Measurements from ENCODE around the gene PRKAR1B.

The PRKAR1B gene

DNA sequence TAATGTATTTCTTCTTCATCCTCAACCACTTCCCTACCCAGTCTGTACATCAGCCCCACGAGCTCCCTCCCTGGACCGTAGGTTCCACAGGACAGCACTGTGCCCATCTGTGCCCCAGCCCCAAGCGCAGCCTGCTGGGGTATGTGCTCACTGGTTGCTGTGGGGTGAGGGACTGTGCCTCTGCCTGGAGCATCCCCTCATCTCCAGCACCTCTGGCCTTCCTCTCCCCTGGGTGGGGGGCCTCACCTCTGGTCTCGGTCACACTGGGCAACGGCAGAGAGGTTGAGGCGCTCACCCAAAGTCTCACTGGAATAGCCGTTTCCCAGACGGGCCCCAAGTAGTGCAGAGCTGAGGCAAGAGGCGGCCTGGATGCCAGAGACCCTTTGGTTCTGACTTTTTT, 1.5 kb upstream of the PRKAR1B start:
- no peak for DNase-seq (ENCODE audit: low read depth)
- peak overlapping the region; percentile 65; the same call in 1 of the 2 replicates for H3K4me3 ChIP-seq (ENCODE audit: low read length)
- TF ChIP-seq, protein P1, sequence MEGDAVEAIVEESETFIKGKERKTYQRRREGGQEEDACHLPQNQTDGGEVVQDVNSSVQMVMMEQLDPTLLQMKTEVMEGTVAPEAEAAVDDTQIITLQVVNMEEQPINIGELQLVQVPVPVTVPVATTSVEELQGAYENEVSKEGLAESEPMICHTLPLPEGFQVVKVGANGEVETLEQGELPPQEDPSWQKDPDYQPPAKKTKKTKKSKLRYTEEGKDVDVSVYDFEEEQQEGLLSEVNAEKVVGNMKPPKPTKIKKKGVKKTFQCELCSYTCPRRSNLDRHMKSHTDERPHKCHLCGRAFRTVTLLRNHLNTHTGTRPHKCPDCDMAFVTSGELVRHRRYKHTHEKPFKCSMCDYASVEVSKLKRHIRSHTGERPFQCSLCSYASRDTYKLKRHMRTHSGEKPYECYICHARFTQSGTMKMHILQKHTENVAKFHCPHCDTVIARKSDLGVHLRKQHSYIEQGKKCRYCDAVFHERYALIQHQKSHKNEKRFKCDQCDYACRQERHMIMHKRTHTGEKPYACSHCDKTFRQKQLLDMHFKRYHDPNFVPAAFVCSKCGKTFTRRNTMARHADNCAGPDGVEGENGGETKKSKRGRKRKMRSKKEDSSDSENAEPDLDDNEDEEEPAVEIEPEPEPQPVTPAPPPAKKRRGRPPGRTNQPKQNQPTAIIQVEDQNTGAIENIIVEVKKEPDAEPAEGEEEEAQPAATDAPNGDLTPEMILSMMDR (conservative IDR thresholded peaks at IDR 0.05; ENCODE audit: low read length): no peak

DNA sequence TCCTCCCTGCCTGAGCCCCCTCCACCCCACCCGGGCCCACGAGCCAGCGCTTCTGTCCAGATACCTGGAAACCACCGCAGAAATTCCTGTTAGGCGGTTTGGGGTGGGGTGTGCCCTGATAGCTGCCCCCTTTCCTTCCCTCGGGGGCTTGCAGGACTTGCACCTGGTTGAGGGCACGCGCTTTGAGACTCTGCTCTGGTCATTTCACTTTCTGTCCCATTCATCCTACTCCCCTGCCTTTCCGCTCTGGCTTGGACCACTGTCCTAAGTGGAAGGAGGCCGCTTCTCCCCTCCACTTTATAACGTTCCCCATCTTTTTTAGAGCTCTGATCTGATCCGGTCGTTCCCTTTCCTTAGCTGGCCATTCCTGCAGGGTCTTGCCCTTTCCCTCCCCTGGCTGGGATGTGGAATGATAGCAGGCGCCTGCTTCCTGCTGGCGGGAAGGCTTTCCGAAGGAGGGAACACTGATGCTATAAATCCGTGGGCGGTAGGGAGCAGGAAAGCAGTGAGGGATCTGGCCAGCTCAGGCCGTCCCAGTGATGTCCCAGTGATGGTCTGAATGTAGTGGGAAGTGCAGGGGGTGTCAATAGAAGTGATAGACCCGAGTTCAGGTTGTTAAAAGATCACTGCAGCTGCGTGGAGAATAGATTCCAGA, 852 bp upstream of the PRKAR1B start:
- peak overlapping the region; percentile 65 for H3K4me3 ChIP-seq (ENCODE audit: low read length)
- TF ChIP-seq, protein P1 (conservative IDR thresholded peaks at IDR 0.05; ENCODE audit: low read length): 0 out of 2 replicates have a peak, but pooled peaks have one; percentile 7
- DNase-seq (ENCODE audit: low read depth): peak; percentile 13

DNA sequence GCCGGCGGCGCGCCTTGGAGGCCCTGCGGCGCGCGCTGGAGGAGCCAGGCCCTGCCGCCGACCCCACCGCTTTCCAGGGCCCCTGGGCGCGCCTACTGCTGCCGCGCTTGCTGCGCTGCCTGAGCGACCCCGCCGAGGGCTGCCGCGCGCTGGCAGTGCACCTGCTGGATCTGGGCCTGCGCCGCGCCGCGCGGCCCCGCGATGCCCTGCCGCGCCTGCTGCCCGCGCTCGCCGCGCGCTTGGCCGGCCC, 302 bp downstream of the PRKAR1B start:
- TF ChIP-seq, protein P1 (conservative IDR thresholded peaks at IDR 0.05; ENCODE audit: low read length): no peak

DNA sequence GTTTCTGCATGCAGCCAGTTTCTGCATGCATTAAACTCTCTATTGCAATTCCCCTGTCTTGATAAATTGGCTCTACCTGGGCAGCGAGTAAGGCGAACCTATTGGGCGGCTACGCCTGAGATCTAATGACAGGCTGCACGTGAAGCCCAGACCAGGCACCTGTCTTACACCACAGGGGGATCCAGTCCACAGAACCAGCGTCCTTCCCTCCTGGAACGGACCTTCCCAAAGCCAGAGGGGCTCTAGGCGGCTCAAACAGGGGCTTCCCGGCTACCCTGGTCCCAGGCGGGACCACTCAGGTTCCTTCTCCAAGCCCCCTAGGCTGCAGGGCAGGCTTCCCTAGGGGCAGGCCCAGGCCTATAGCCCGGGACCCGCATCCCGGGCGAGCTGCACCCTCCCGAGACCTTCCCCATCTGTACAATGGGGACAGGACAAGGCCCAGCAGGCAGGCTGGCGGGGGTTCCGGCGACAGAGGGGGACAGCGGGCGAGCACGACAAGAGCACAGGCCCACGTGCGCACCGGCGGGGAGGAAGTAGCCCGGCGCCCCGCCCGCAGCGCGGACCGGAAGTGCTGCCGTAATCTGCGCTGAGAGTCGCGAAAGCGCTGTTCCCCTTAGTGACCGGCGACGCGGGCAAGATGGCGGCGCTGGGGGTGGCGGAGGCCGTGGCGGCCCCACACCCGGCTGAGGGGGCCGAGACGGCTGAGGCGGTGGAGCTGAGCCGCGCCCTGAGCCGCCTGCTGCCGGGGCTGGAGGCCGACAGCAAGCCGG, 812 bp downstream of the PRKAR1B start, which contains the start of gene DNAAF5:
TSS of gene DNAAF5 (plus strand) at position 616 of the 770 bp plus-strand sequence. CDS start at position 638, 22 bp downstream.
- DNase-seq (ENCODE audit: low read depth): peak; percentile 80
- peak within 1 kb of the TSS; percentile 65 for H3K4me3 ChIP-seq (ENCODE audit: low read length)
- TF ChIP-seq, protein P1 (conservative IDR thresholded peaks at IDR 0.05; ENCODE audit: low read length): no peak

More for the DNA sequence above, 302 bp downstream of the PRKAR1B start:
- no peak for DNase-seq (ENCODE audit: low read depth)
- H3K4me3 ChIP-seq (ENCODE audit: low read length): peak overlapping the region; percentile 65

DNA sequence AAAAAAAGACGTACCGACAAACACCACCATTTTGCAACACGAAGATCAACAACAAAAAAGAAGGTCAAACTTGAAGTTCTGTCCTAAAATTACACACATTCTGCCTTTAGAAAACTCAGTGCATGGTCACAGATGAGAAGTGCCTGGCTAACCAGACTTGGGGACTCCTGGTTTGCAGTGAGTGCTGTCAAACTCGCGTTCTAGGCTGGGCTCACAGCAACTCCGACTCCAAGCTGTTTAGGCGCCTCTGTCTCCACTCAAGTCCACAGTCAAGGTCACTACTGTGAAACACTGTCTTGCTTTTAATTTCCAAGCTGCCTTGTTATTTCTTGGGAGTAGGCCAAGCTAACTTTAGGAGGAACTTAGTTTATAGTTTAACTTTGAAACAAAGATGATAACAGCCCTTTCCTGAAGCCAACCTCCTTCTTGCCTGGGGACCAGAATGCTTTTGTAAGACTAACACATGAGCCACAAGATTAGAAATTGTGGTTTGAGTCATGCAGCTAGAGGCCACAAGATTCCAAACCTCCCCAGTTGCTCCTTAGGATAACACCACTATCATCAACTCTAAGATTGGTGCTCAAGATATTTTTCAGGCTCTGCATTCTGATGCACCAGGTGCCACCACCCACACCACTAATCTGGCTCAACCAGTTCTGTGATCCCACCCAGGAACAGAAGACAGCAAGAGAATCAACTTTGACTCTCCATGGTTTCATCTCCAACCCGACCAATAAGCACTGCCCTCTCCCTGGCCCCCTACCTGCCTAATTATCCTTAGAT, 1.7 kb downstream of the PRKAR1B start:
- H3K4me3 ChIP-seq (ENCODE audit: low read length): peak overlapping the region; percentile 65; the same call in 1 of the 2 replicates
- TF ChIP-seq, protein P1 (conservative IDR thresholded peaks at IDR 0.05; ENCODE audit: low read length): no peak

DNA sequence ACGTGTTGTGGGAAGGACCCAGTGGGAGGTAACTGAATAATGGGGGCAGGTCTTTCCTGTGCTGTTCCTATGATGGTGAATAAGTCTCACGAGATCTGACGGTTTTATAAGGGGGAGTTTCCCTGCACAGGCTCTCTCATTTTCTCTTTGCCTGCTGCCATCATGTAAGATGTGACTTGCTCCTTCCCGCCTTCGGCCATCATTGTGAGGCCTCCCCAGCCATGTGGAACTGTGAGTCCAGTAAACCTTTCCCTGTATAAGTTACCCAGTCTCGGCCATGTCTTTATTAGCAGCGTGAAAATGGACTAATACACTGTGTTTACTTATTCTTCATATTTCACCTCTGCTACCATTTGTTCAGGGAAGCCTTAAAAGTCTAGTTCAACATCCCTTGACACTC, 2.8 kb downstream of the PRKAR1B start:
- no peak overlapping the region for H3K4me3 ChIP-seq (ENCODE audit: low read length)
- TF ChIP-seq, protein P1 (conservative IDR thresholded peaks at IDR 0.05; ENCODE audit: low read length): no peak
- DNase-seq (ENCODE audit: low read depth): no peak

More for the DNA sequence above, 1.7 kb downstream of the PRKAR1B start:
- no peak for DNase-seq (ENCODE audit: low read depth)

Data from AG10803 (cell line).